SK-N-MC (cell line): ENCODE data around the gene OR6N2.

Source experiments
- EZH2 ChIP-seq: fragments of 200-600 bp; sonication (generic); IDR thresholded peaks from one replicate; pipeline ENCODE4 v1.6.1; 2017; ENCODE audit warnings: antibody characterized with exemption
- POLR2AphosphoS5 ChIP-seq: IDR thresholded peaks from 2 replicates; pipeline ENCODE4 v1.6.1; 2012; ENCODE audit warnings: mild to moderate bottlenecking, low read depth, low read length, borderline replicate concordance

GRCh38 chr1:158754420-158754819 lies 26.6 kb downstream of the OR6N2 start, which contains the start of gene OR6K6:
- TF ChIP-seq POLR2AphosphoS5 (no peak), EZH2 (no peak)
